Measurements from ENCODE around the gene ACSM5. TPM values are rescaled to one million over a fixed set of nuclear protein-coding genes. Genes with fewer than 3 reads are reported as not detected.
"Not testable (repeated sequence)": the region's sequence is repeated elsewhere in the genome, so short reads cannot be mapped to it uniquely, and the experiment has no call there.

ACSM5 gene
- polyA plus RNA-seq, 6 donors from 2014 or later: not detected

DNA sequence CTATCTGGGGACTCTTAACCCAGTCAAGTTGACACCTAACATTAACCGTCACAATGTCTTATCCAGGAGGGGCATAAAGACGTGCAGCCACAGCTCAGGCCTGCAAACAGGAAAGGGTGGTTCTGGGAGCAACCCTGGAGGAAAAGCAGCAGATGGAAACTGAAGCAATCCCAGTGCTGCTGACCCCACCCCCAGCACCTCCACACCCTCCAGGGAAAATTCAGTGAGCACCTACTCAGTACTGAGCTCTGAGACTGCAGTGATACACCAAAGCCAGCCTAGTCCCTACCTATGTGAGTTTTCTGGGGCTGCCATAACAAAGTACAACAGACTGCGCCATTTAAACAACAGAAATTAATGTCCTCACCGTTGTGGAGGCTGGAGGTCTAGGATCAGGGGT is 32.5 kb downstream of the ACSM5 start:
- not testable (repeated sequence) for H3K4me3 Mint-ChIP-seq, H3K9me3 Mint-ChIP-seq

DNA sequence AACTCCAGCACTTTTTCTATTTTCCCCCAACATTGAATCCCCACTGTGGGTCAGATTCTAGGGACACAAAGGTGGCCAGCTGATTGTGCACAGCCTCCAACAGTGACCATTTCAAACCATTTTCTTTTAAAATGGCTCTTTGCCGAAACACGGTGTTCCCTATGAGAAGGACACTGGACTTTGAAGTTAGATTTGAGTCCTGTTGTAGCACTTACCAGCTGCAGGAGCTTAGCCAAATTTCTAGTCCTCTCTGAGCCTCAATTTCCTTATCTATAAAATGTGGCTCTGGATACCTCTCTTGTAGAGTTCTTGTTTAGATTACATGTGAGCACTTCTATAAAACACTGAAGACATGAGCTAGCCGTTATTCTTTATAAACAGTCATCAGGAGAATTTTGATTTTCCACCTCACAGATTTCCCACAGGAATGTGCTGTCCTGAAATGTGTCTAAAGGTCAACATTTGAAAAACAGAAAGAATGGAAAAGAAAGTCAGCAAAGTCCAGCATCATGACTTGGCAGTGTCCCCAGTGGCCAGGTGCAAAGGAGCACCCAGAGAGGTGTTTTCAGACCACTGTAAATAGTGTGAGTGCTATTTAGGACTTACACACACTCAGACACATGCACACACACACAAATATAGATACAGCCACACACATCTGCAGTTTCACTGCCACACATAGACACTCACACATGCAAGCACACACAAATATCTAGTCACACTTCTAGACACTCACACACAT is 37.5 kb downstream of the ACSM5 start:
- H3K4me1 Mint-ChIP-seq; H3K27me3 Mint-ChIP-seq; ATAC-seq (ENCODE audit: low read depth in 2 of 2); H3K9me3 Mint-ChIP-seq; DNase-seq; H3K27ac Mint-ChIP-seq; H3K4me3 Mint-ChIP-seq; H3K36me3 Mint-ChIP-seq: not testable (repeated sequence)

More for the DNA sequence above, 32.5 kb downstream of the ACSM5 start:
- not testable (repeated sequence) for H3K27me3 Mint-ChIP-seq; H3K36me3 Mint-ChIP-seq; ATAC-seq (ENCODE audit: low read depth in 2 of 2); H3K4me1 Mint-ChIP-seq; H3K27ac Mint-ChIP-seq; DNase-seq

DNA sequence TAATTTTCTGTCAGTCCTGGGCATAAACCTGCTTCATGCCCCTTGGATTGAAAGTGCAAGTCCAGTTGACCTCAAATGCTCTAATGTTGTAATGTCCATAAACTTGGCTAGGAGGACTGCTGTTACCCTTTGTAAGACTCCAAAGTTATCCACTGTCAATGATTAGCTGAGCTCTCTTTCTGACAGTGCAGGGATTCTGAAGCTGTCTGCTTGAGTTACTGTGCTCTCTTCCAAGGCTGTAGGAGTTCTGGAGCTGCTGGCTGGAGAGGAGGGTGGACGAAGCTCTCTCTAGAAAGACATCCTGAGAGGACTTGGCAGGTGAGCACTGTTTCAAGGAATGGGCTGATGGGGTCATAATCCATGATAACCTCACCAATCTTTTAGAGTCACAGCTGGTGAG is 42.0 kb downstream of the ACSM5 start, which contains the start of gene ACSM2A:
Gene ACSM2A (plus strand): TSS at position 158 of the 400 bp plus-strand sequence. CDS start 8,594 bp downstream, outside the sequence.
- not testable (repeated sequence) for H3K4me1 Mint-ChIP-seq; H3K36me3 Mint-ChIP-seq; H3K4me3 Mint-ChIP-seq; H3K9me3 Mint-ChIP-seq; H3K27ac Mint-ChIP-seq; H3K27me3 Mint-ChIP-seq; ATAC-seq (ENCODE audit: low read depth in 2 of 2); DNase-seq

DNA sequence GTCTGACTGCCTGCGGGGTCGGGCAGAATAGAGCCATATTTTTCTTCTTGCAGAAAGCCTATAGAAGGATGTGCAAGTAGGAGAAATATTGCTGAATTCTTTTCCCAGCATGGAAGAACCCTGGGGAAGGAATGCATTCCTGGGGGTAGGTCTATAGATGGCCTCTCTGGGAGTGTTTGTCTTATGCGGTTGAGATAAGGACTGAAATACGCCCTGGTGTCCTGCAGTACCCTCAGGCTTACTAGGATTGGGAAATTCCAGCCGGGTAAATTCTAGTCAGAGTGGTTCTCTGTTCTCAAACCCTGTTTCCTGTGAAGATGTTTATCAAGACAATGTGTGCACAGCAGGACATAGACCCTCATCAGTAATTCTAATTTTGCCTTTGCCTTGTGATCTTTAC is 44.3 kb downstream of the ACSM5 start:
- ATAC-seq (ENCODE audit: low read depth in 2 of 2); H3K4me1 Mint-ChIP-seq; H3K36me3 Mint-ChIP-seq; H3K4me3 Mint-ChIP-seq; H3K27ac Mint-ChIP-seq; H3K27me3 Mint-ChIP-seq; H3K9me3 Mint-ChIP-seq; DNase-seq: not testable (repeated sequence)

DNA sequence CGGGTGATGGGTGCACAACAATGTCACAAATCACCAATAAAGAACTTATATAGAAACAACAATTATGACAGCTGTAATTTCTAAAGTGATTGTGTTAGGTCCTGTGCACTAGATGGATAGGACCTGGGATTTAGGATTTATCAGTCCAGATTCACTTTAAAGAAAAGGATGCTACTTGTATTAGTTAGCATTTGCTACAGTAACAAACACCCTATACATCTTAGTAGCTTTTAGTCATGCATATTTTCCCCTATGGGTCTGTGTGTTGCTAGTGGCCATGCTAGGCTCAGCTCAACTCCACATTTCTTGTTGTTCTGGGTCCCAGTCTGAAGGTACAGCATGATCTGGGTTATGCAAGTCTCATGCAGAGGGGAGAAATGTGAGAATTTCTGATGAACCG is 49.9 kb downstream of the ACSM5 start:
- H3K27ac Mint-ChIP-seq; ATAC-seq (ENCODE audit: low read depth in 2 of 2); DNase-seq; H3K36me3 Mint-ChIP-seq; H3K27me3 Mint-ChIP-seq; H3K4me3 Mint-ChIP-seq; H3K4me1 Mint-ChIP-seq: not testable (repeated sequence)
- peaks cover 0 to 22% (median 0%) of the 10 kb centered on the region in 7 donors for H3K9me3 Mint-ChIP-seq

DNA sequence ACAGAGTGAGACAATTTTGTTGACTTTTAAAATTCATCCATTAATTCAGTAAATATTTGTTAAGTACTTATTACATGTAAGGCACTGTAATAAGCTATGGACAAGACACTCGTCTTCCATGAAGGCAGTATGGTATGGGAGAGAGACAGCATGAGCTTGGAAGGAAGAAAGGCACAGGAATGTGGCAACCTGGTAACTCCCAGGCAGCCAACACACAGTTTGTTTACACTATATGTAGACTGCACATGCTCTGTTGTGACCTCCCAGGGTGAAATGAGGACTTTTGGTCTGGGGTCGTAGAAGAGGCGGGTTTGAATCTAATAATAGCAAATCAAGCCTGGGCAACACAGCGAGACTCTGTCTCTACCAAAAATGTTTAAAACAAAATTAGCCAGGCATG is 51.0 kb downstream of the ACSM5 start:
- ATAC-seq (ENCODE audit: low read depth in 2 of 2); H3K4me3 Mint-ChIP-seq; H3K27ac Mint-ChIP-seq; H3K36me3 Mint-ChIP-seq; H3K27me3 Mint-ChIP-seq; H3K4me1 Mint-ChIP-seq; DNase-seq: not testable (repeated sequence)
- peaks cover 0 to 28% (median 0%) of the 10 kb centered on the region in 7 donors for H3K9me3 Mint-ChIP-seq

DNA sequence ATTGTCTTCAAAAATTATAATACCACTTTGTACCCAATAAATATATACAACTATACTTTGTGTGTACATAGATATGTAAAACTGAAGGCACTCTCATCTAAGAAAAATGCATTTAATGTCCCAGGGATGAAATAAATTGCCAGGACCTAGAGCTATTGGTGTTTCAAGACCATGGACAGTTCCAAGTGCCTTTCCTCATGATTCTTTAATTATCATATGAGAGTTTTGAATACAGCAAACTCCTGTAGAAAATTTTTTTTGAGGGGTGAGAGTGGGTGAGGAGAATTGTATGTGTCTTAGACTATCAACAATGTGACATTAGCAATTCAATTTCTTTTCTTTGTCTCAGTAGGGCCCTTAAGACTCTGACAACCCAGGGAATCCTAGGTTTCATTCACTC is 59.6 kb downstream of the ACSM5 start:
- H3K36me3 Mint-ChIP-seq; H3K4me3 Mint-ChIP-seq; H3K4me1 Mint-ChIP-seq; DNase-seq; H3K27me3 Mint-ChIP-seq; H3K27ac Mint-ChIP-seq; ATAC-seq (ENCODE audit: low read depth in 2 of 2): not testable (repeated sequence)
- H3K9me3 Mint-ChIP-seq: peaks cover 4 to 31% (median 12%) of the 10 kb centered on the region in 7 donors

DNA sequence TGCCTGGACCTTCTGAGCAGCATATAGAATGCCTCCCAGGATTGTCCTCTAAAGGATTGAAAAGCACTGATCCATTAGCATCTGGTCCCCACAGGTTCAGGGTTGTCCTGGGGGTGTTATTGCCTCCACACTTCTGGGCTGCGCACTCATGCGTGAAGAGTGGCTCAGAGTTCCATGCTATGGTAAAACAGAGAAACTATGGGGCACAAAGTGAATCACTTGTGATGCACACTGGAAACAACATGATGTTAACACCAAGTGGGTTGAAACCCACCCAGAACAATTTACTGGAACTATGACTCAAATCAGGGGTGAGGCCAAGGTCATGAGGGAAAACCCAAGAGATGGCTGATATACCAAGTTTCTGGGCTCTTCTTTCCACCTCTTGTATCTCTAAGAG is 60.6 kb downstream of the ACSM5 start:
- DNase-seq; H3K27ac Mint-ChIP-seq; H3K4me1 Mint-ChIP-seq; ATAC-seq (ENCODE audit: low read depth in 2 of 2); H3K4me3 Mint-ChIP-seq; H3K27me3 Mint-ChIP-seq; H3K36me3 Mint-ChIP-seq: not testable (repeated sequence)
- peaks cover 5 to 32% (median 12%) of the 10 kb centered on the region in 7 donors for H3K9me3 Mint-ChIP-seq

DNA sequence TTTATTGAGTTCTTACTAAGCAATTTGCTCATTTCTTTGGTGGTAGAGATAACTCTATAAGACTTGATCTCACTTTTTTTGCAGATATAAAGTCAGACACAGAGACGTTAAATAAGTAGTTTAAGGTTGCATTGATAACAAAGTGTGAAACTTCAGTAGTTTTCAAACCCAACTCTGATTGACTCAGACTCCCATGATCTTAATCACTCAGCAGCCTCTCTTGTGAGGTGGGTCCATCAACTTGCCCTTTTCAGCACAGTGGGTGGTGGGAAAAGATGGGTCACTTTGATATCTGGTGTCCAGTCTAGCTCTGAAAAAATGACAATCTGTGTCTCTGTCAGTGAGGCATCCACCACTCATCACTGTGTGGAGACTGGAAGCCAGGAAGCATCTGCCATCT is 61.4 kb downstream of the ACSM5 start:
- H3K27me3 Mint-ChIP-seq; DNase-seq; ATAC-seq (ENCODE audit: low read depth in 2 of 2); H3K4me3 Mint-ChIP-seq; H3K4me1 Mint-ChIP-seq; H3K36me3 Mint-ChIP-seq; H3K27ac Mint-ChIP-seq: not testable (repeated sequence)
- peaks cover 5 to 34% (median 12%) of the 10 kb centered on the region in 7 donors for H3K9me3 Mint-ChIP-seq

DNA sequence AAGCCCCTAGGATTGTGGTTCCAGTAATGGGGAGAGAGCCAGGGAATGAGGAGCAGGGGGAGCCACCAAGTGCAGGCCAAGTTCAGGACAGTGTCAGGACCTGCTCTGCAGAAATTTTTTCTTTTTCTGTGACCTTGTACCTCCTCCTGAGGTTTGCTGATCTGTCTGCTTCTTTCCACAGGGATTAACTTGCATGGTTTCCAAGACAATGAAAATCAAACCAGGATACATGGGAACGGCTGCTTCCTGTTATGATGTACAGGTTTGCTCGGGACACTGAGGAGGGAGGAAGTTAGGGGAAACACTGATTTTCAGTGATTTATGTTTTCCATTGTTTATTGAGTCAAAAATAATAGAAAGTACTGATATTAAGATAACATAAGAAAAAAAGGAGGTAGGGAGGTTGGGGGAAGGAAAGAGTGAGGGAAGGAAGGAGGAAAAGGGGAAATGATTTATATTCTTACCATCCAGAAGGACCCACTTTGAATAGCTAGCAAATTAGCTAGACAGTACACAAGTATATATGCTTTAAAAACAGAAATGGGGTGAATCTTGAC is 67.9 kb downstream of the ACSM5 start:
- H3K4me1 Mint-ChIP-seq; DNase-seq; H3K4me3 Mint-ChIP-seq; H3K27ac Mint-ChIP-seq; H3K36me3 Mint-ChIP-seq; ATAC-seq (ENCODE audit: low read depth in 2 of 2): not testable (repeated sequence)
- H3K27me3 Mint-ChIP-seq: peaks cover 12 to 23% (median 18%) of the 10 kb centered on the region in 3 donors
- peaks cover 0 to 15% (median 5%) of the 10 kb centered on the region in 7 donors for H3K9me3 Mint-ChIP-seq

DNA sequence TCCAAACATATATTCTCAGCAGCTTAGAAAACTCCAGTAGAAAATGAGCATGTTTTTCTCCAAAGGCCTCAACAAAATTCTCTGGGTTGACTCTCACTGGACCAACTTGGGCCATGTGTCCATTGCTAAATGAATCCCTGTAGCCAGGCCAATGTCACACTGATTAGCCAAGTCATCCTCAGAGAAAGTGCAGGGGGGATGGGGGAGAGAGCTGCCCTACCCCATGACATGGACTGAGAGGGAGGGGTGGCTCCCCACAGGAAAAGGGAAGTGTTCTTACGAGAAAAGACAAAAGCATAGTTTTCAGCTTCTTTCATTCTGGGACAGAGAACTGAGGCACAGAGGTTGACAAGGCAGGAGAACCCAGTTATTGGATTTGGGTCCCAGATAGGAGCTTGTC is 74.7 kb downstream of the ACSM5 start:
- peaks cover 11 to 23% (median 18%) of the 10 kb centered on the region in 3 donors for H3K27me3 Mint-ChIP-seq

DNA sequence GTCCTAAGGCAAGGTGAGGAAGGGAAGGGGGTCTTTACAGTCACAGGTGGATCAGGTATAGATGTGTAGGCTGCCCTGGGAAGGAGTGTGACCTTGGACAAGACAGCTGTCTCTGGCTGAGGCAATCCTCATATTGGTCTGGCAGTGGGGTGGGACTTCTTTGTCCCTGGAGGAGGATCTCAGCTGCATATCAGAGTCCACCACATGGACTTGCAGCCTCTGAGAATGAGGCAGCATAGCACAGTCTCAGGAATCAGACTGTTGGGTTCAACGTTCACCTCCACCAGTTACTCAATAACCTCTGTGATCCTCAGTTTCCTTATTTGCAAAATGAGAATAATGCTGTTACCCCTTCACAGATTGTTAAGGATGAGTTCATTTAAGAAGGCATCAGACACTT is 75.4 kb downstream of the ACSM5 start:
- H3K4me1 Mint-ChIP-seq: no peaks in the 10 kb centered on the region
- no peaks in the 10 kb centered on the region for H3K36me3 Mint-ChIP-seq
- H3K4me3 Mint-ChIP-seq: no peak overlapping the region
- ATAC-seq (ENCODE audit: low read depth in 2 of 2): no peak
- no peak for DNase-seq
- peaks cover 0 to 3% (median 0%) of the 10 kb centered on the region in 7 donors for H3K9me3 Mint-ChIP-seq
- H3K27me3 Mint-ChIP-seq: peaks cover 8 to 18% (median 17%) of the 10 kb centered on the region in 3 donors
- H3K27ac Mint-ChIP-seq: no peak overlapping the region

More for the DNA sequence above, 74.7 kb downstream of the ACSM5 start:
- H3K4me3 Mint-ChIP-seq; H3K9me3 Mint-ChIP-seq; H3K36me3 Mint-ChIP-seq; DNase-seq; ATAC-seq (ENCODE audit: low read depth in 2 of 2); H3K4me1 Mint-ChIP-seq; H3K27ac Mint-ChIP-seq: not testable (repeated sequence)

DNA sequence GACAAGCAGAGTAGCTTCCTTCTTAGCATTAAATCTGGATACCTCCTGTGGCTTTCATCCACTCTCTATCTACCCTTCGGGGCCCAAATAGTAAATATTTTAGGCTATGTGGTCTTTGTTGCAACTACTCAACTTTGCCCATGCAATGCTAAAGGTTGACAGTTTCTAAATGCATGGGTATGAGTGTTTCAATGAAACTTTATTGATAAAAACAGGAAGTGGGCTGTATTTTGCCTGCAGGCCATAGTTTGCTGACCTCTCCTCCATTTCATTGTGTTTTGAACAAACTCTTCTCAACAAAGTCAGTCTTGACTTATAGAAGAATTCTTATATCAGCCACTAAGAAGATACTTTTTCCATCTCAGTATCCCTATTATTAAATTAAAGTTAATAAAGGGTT is 76.1 kb downstream of the ACSM5 start:
- Mint-ChIP-seq H3K4me1 (no peaks in the 10 kb centered on the region), H3K9me3 (peaks cover 0 to 3% (median 0%) of the 10 kb centered on the region in 7 donors), H3K27me3 (peaks cover 8 to 12% (median 11%) of the 10 kb centered on the region in 3 donors), H3K36me3 (no peaks in the 10 kb centered on the region), H3K4me3 (no peak overlapping the region), H3K27ac (no peak overlapping the region)
- DNase-seq (no peak), ATAC-seq (ENCODE audit: low read depth in 2 of 2) (no peak)

All from naive B cell (primary cell).